WTC11 (cell line): ENCODE results near the gene PLXNB1. TPM values are rescaled to one million over a fixed set of nuclear protein-coding genes. Genes with fewer than 3 reads are reported as not detected.

Source experiments
- ATAC-seq: fragments of 200-7000 bp; cut with Tn5 transposase; 2 replicates; pipeline ENCODE4 v1.10.0; 2021; ENCODE audit warnings: mild to moderate bottlenecking, moderate library complexity
- CTCF ChIA-PET: fragments of 300-600 bp; sonication (Branson Sonifier 250); formaldehyde crosslinking; loops from one replicate; lab custom pipeline; 2021; ENCODE audit warnings: antibody characterized with exemption; lab: Charles Lee
- POLR2A ChIA-PET: fragments of 350-600 bp; sonication (Branson Sonifier 250); formaldehyde crosslinking; loops from one replicate; lab custom pipeline; 2021; ENCODE audit warnings: antibody characterized with exemption; lab: Charles Lee
- DNase-seq: peaks from one replicate; pipeline ENCODE4 v3.0.0; 2021; ENCODE audit warnings: low spot score
- H3K27ac Mint-ChIP-seq: 2 replicates; pipeline ENCODE4 v1.8.0; 2021; ENCODE audit warnings: mixed read lengths
- H3K27me3 Mint-ChIP-seq: 2 replicates; pipeline ENCODE4 v1.8.0; 2021; ENCODE audit warnings: low read depth, mild to moderate bottlenecking, moderate library complexity, mixed read lengths
- H3K36me3 Mint-ChIP-seq: 2 replicates; pipeline ENCODE4 v1.8.0; 2021; ENCODE audit warnings: mixed read lengths
- H3K4me1 Mint-ChIP-seq: 2 replicates; pipeline ENCODE4 v1.8.0; 2022; ENCODE audit warnings: mixed read lengths
- H3K4me3 Mint-ChIP-seq: 2 replicates; pipeline ENCODE4 v1.8.0; 2021; ENCODE audit warnings: mild to moderate bottlenecking, moderate library complexity, mixed read lengths
- H3K9me3 Mint-ChIP-seq: 2 replicates; pipeline ENCODE4 v1.8.0; 2021; ENCODE audit warnings: mixed read lengths
- AR ChIP-seq: fragments of 250-450 bp; sonication (Bioruptor Pico); IDR thresholded peaks from 2 replicates; pipeline ENCODE4 v1.9.0; 2021; ENCODE audit warnings: mild to moderate bottlenecking
- ATF2 ChIP-seq: sonication (generic); formaldehyde crosslinking; IDR thresholded peaks from 2 replicates; pipeline ENCODE4 v1.8.1; 2022; ENCODE audit warnings: low read depth, missing genetic modification reagents, borderline replicate concordance
- CREM ChIP-seq: sonication (generic); formaldehyde crosslinking; IDR thresholded peaks from 2 replicates; pipeline ENCODE4 v1.8.1; 2022; ENCODE audit warnings: mild to moderate bottlenecking, missing genetic modification reagents, moderate library complexity
- JUN ChIP-seq: sonication (generic); formaldehyde crosslinking; IDR thresholded peaks from 2 replicates; pipeline ENCODE4 v1.8.0; 2023; ENCODE audit warnings: mild to moderate bottlenecking, missing genetic modification reagents
- NR2C2 ChIP-seq: sonication (generic); formaldehyde crosslinking; IDR thresholded peaks from 2 replicates; pipeline ENCODE4 v1.8.0; 2022; ENCODE audit warnings: mild to moderate bottlenecking, missing genetic modification reagents
- STAT6 ChIP-seq: sonication (generic); formaldehyde crosslinking; conservative IDR thresholded peaks from 2 replicates; pipeline ENCODE4 v1.8.1; 2023; ENCODE audit warnings: mild to moderate bottlenecking, low read depth, missing genetic modification reagents, moderate library complexity
- TEAD1 ChIP-seq: sonication (generic); formaldehyde crosslinking; IDR thresholded peaks from 2 replicates; pipeline ENCODE4 v1.8.0; 2022; ENCODE audit warnings: mild to moderate bottlenecking, missing genetic modification reagents
- ZNF138 ChIP-seq: sonication (generic); formaldehyde crosslinking; conservative IDR thresholded peaks from 2 replicates; pipeline ENCODE4 v1.8.1; 2022; ENCODE audit warnings: mild to moderate bottlenecking, moderate library complexity, missing genetic modification reagents
- ZNF219 ChIP-seq: sonication (generic); formaldehyde crosslinking; IDR thresholded peaks from 2 replicates; pipeline ENCODE4 v1.8.0; 2023; ENCODE audit warnings: missing genetic modification reagents, mild to moderate bottlenecking, borderline replicate concordance
- ZNF317 ChIP-seq: sonication (generic); formaldehyde crosslinking; IDR thresholded peaks from 2 replicates; pipeline ENCODE4 v1.8.1; 2023; ENCODE audit warnings: low read depth, mild to moderate bottlenecking, moderate library complexity, missing genetic modification reagents, borderline replicate concordance
- ZNF416 ChIP-seq: fragments of 250-450 bp; sonication (Bioruptor Pico); IDR thresholded peaks from 2 replicates; pipeline ENCODE4 v1.9.0; 2021; ENCODE audit warnings: mild to moderate bottlenecking, inconsistent platforms
- ZNF425 ChIP-seq: fragments of 250-450 bp; sonication (Bioruptor Pico); conservative IDR thresholded peaks from 2 replicates; pipeline ENCODE4 v1.9.0; 2021; ENCODE audit warnings: mild to moderate bottlenecking
- ZNF532 ChIP-seq: fragments of 250-450 bp; sonication (Bioruptor Pico); IDR thresholded peaks from 2 replicates; pipeline ENCODE4 v1.9.0; 2021; ENCODE audit warnings: mild to moderate bottlenecking, borderline replicate concordance
- total RNA-seq: library from RNA; stranded (reverse); gene quantifications from 3 replicates; pipeline ENCODE4 v1.2.3, GENCODE V29; 2021

Gene PLXNB1
- total RNA-seq, 1 experiment from 2014 or later = 143 TPM

GRCh38 chr3:48460517-48460902, 30.6 kb upstream of the PLXNB1 start (continued):
- no peak for TF ChIP-seq ATF2 (CRISPR knock-in tag)
- no peak for TF ChIP-seq ZNF532 (CRISPR knock-in tag)

- no peaks in the 10 kb centered on the region for H3K9me3 Mint-ChIP-seq
- POLR2A ChIA-PET = no interaction called here
- H3K27me3 Mint-ChIP-seq = no peaks in the 10 kb centered on the region
- TF ChIP-seq ZNF425 = no peak
- no peak for TF ChIP-seq AR (CRISPR knock-in tag)
- TF ChIP-seq, all 79 proteins: peak for 0
- ATAC-seq (no peak), DNase-seq (no peak)
- Mint-ChIP-seq H3K36me3 (peaks cover 33% of the 10 kb centered on the region), H3K4me1 (no peaks in the 10 kb centered on the region; the same call in 1 of the 2 replicates), H3K27ac (no peak overlapping the region), H3K4me3 (no peak overlapping the region)
- CTCF ChIA-PET = interaction anchor here (1.9 kb wide), 2 partner anchors 14 to 23 kb away, joined by 6 read pairs; no protein-coding TSS in a partner anchor
Observed at GRCh38 chr3:48459773-48460516, 30.1 kb upstream of the PLXNB1 start.

GRCh38 chr3:48459331-48459730, 29.4 kb upstream of the PLXNB1 start:
- Mint-ChIP-seq H3K4me3 (no peak overlapping the region), H3K27me3 (no peaks in the 10 kb centered on the region), H3K27ac (no peak overlapping the region), H3K36me3 (peaks cover 39% of the 10 kb centered on the region), H3K9me3 (no peaks in the 10 kb centered on the region), H3K4me1 (no peaks in the 10 kb centered on the region)
- POLR2A ChIA-PET = no interaction called here
- DNase-seq (no peak), ATAC-seq (no peak)
- CTCF ChIA-PET = interaction anchor here (1.7 to 1.9 kb wide), 2 partner anchors 23 to 48 kb away, joined by 5 to 6 read pairs; no protein-coding TSS in a partner anchor
- no peak for TF ChIP-seq CREM (CRISPR knock-in tag)
- no peak for TF ChIP-seq ZNF416 (CRISPR knock-in tag)
- TF ChIP-seq AR (CRISPR knock-in tag) = no peak
- TF ChIP-seq TEAD1 (CRISPR knock-in tag) = no peak
- TF ChIP-seq JUN = no peak
- no peak for TF ChIP-seq ZNF138 (CRISPR knock-in tag)
- TF ChIP-seq ZNF317 (CRISPR knock-in tag) = no peak
- TF ChIP-seq ZNF219 (CRISPR knock-in tag) = no peak
- TF ChIP-seq STAT6 (CRISPR knock-in tag) = no peak
- no peak for TF ChIP-seq NR2C2 (CRISPR knock-in tag)
